Measurements from ENCODE around the gene KRTAP10-12.

The KRTAP10-12 gene

GRCh38 chr21:44699502-44700001 is 2.6 kb downstream of the KRTAP10-12 start:
- no peak for DNase-seq

GRCh38 chr21:44700101-44701022 is 3.4 kb downstream of the KRTAP10-12 start:
- no peak for DNase-seq

DNA sequence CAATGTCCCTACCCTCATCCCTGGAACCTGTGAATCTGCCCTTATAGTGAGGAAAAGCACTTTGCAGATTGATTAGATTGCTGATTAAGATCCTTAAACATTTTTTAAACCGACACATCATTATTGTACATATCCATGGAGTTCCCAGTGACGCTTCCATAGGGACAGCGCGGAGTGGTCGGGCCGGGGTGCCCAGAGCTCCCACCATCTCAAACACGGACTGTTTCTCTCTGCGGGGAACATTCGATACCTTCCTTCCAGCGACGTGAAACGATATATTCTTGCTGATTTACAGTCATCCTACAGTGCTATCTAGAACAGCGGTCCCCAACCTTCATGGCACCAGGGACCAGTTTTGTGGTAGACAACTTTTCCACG is 4.0 kb downstream of the KRTAP10-12 start:
- DNase-seq: no peak

- DNase-seq: no peak
Observed at GRCh38 chr21:44701541-44701940, 4.6 kb downstream of the KRTAP10-12 start.

GRCh38 chr21:44702111-44702972 is 5.4 kb downstream of the KRTAP10-12 start:
- no peak for DNase-seq

DNA sequence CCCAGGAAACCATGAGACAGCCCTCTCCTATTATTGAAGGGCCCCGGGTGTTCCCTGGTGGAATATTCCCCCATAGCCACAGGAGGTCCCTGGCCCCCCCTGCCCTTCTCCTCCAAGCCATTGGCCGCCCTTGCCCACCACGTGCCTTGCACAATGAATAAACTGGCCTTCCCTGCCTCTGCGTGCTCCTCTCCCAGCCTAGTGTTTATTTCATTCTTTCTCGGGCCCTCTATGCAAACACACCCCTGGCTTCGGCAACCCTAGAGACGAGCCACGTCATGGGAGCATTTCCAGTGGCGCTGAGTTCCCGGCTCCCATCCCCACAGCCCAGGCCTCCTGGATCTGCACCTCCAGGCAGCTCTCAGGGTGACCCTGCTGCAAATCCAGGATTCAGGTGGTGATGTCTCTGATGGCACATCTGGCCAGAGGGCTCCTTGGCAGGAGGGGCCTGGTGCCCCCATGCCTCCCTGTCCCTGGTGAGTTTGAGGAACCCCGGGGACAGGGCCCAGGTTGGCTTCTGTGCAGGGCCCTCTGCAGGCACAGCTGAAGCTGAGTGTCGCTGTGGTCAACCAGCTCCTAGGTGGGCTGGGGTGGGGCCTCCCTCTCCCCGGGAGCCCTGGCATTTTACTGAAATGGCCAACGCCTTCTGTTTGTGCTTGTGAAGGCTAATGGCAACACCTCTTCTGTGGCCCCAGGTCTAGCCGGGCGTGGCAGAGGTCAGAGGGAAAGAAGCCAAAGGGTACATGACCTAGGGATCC is 6.2 kb downstream of the KRTAP10-12 start:
- DNase-seq: no peak

DNA sequence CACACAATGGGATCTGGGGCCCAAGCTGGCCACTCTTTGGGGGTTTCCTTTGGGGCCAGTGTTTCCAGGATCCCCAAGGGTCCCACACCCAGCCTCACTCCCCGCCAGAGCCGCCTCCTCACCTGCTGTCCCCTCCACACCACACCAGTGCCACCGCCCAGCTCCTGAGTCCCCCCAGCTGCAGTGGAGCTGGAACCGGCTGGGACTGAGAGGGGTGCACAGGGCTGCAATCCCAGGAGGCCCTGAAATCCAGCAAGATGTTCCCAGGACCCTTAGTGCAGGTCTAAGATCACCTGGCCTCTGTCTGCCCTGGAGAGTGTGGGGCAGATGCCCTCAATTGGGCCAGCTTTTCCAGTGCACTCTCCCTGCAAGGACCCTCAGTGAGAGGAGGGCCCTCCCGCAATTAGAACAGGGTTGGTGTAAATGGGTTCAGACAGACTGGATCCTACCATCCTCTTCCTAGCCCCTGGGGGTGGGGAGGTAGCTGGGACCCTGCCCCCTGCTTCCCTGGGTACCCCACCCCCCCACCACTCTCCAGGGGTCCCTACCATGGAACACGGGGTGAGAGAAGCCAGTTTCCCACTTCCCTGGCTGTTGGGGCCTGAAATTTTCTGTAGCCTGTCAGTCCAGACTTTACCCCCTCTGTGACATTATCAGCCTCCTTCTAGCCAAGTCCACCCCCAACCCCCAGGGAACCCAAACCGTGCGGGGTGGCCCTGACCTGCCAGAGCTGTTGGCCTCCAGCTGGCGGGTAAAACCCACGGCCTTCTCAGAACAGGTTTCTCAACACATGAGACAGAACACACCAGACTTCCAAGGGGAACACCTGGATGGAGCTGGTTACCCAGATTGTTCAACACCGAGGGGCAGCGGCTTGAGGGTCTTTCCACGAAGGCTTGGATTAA is 7.0 kb downstream of the KRTAP10-12 start:
- DNase-seq: no peak

- DNase-seq: no peak
Observed at GRCh38 chr21:44704636-44705001, 7.6 kb downstream of the KRTAP10-12 start.

DNA sequence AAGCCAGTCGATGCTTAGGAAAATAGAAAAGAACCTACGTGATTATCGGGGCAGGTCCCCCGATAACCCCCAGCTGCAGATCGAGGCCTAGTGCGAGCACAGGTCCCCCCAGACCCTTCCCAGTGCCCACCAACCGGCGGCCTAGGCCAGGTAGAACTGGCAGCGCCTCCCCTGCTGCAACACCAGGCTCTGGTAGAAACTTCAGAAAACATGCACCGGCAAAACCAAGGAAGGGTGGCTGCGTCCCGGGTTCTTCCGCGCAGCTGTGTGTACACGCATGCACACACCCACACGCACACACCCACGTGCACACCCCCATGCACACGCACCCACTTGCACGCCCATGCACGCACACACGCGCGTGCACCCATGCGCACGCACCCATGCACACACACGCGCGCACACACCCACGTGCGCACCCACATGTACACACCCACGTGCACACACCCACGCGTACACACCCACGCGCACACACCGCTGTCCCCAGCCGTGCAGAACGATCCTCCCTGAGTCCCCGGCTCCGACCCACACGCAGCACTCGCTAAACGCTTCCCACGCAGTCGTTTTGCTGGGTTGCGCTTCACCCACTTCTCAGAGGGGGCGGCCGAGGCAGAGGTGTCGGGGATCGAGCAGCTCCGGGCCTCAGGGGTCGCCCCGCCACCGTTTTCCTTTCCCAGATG is 9.2 kb downstream of the KRTAP10-12 start:
- DNase-seq: no peak

DNA sequence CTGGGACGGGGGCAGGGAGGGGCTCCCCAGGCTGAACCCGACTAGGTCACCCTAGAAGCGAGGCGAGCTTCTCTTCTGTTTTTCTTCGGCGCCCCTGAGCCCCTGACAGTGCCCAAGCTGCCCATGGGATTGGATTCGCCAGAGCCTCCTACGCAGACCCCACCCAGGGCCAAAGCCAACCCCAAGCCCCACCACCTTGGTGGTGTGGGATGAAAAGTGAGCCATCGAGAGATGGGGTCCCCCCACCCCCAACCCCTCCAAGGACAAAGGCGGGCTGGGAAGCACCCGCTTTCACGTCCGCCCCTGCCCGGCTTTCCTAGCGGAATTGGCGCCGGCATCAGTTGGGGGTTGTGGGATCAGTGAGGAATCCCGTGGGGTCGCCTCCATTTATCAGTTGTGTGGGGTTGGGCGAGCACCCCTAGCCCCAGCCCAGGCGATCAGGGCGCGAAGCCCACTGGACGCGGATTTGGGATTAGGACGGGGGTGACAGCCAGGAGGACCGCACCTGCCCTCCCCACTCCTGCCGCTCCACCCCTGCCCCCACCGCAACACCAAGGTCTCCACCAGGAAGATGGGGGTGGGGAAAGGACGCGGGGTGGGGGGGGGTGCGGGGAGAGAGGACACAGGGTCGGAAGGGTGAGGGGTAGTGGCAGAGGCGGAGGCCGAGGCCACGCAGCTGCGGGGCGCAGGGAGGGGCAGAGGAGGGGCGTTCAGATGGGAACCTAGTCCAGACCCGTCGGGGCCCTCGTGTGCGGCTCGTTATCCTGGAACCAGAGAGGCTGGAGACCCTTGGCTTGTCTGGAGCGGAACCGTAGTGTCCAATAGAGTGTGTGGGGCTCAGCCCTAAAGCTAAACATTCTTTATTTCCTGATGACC is 10.0 kb downstream of the KRTAP10-12 start:
- DNase-seq: no peak

- DNase-seq: no peak
Observed at GRCh38 chr21:44708213-44708865, 11.4 kb downstream of the KRTAP10-12 start.

- DNase-seq: no peak
Observed at GRCh38 chr21:44708866-44709425, 12.0 kb downstream of the KRTAP10-12 start.

DNA sequence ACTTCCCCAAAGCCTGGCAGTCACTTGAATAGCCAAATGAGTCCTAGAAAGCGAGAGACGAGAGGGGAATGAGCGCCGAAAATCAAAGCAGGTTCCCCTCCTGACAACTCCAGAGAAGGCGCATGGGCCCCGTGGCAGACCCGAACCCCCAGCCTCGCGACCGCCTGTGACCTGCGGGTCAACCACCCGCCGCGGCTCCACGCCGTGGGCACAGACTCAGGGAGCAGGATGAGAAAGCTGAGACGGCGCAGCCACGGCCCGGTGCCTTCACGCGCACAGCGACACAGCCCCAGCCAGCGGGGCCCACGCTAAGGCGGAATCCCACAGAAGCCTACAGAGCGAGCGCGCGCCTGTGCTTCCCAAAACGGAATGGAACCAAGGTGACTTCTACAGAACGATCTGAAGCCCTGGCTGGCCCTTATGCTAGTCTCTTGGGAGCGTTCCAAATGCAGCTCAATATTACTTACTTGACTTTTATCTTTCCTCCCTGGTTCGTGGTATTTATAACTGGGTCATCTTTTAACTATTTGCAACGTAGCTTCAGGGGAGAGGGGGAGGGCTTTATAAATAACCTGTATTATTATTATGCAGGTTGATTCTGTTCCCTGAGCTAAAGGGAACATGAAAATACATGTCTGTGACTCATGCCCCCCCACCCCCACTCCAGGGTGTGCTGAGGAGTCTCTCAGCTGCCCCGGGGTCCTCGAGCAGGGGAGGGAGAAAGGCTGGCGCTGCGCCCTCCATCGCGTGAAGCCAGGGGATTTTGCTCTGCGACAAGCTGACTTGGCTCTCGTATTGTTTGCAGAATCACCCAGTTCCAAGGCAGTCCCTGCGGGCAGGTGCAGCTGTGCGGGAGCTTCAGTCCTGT is 12.7 kb downstream of the KRTAP10-12 start:
- DNase-seq: no peak

GRCh38 chr21:44710294-44710665 is 13.3 kb downstream of the KRTAP10-12 start:
- DNase-seq: no peak

DNA sequence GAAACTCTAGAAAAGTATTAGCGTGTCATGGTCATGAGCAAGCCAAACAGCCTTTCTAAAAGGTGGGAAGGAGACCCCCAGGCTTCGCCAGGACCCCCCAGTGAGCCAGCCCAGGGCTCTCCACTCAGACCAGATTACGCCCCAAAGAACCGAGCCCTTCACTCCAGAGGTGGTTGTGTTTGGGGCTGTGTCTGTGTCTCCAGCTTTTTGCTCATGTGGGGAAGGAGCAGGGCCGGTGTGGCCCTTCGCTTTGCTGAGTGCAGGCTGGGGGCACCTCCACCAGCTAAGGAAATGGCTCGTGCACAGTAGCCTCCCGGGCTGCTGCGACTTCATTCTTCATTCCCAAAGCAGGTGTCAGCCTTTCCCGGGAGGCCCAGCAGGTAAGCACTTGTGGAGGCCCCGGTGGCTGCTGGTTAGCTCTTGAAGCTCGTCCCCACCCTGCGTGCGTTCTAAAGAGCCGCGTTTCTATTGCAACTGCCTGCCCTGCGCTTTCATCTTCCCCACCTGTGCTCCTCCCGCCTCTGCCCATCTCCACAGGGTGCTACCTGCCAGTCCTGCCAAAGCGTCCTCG is 13.9 kb downstream of the KRTAP10-12 start:
- no peak for DNase-seq

GRCh38 chr21:44711327-44712202 is 14.6 kb downstream of the KRTAP10-12 start, which contains the start of gene TSPEAR:
TSPEAR (minus strand) TSS chr21:44711572; CDS start chr21:44711514, 58 bp downstream.
- DNase-seq: no peak

Data from fibroblast of skin of scalp (primary cell).